Heart left ventricle (tissue), 16 donors: ENCODE measurements around the gene GTF2I. TPM values are rescaled to one million over a fixed set of nuclear protein-coding genes. Genes with fewer than 3 reads are reported as not detected.
A peak's percentile ranks its signal among the peaks of the same experiment; 100 is the strongest.

Experiments
- ATAC-seq, 4 donors: fragments of 200-7000 bp; cut with Tn5 transposase; one replicate each; pipeline ENCODE4 v1.9.1; 2020 to 2022; ENCODE audit warnings: moderate library complexity in 4 of 4, mild to moderate bottlenecking in 3 of 4, moderate number of reproducible peaks in 1 of 4
- DNase-seq, 5 donors: peaks; one replicate each; pipeline ENCODE4 v3.0.0-alpha.2; 2020
- H3K27ac ChIP-seq, 12 donors: fragments of 200-600 bp; sonication (generic) in 4 of 12; one replicate each; pipeline versions ENCODE4 v1.5.0 to v1.8.0; 2016 to 2022; ENCODE audit warnings: mild to moderate bottlenecking in 2 of 12
- H3K27me3 ChIP-seq, 9 donors: fragments of 200-600 bp; sonication (generic) in 2 of 9; one replicate each; pipeline versions ENCODE4 v1.5.1 to v1.8.0; 2016 to 2022; ENCODE audit warnings: mild to moderate bottlenecking in 3 of 9
- H3K36me3 ChIP-seq, 9 donors: fragments of 200-600 bp; sonication (generic) in 2 of 9; one replicate each; pipeline versions ENCODE4 v1.5.0 to v1.8.0; 2018 to 2022; ENCODE audit warnings: mild to moderate bottlenecking in 2 of 9
- H3K4me1 ChIP-seq, 12 donors: fragments of 200-600 bp; sonication (generic) in 4 of 12; one replicate each; pipeline versions ENCODE4 v1.5.0 to v1.8.0; 2016 to 2022; ENCODE audit warnings: mild to moderate bottlenecking in 3 of 12
- H3K4me3 ChIP-seq, 12 donors: fragments of 200-600 bp; sonication (generic) in 4 of 12; one replicate each; pipeline versions ENCODE4 v1.5.0 to v1.8.0; 2017 to 2022; ENCODE audit warnings: mild to moderate bottlenecking in 9 of 12, moderate library complexity in 4 of 12
- H3K9me3 ChIP-seq, 12 donors: fragments of 200-600 bp; sonication (generic) in 4 of 12; one replicate each; pipeline versions ENCODE4 v1.5.0 to v1.8.0; 2016 to 2022; ENCODE audit warnings: mild to moderate bottlenecking in 1 of 12
- CTCF ChIP-seq, 12 donors: fragments of 200-600 bp; sonication (generic) in 4 of 12; IDR thresholded peaks; one replicate each; pipeline versions ENCODE4 v1.5.0 to v1.8.0; 2018 to 2022; ENCODE audit warnings: antibody characterized with exemption in 12 of 12, mild to moderate bottlenecking in 5 of 12
- POLR2A ChIP-seq, 2 donors: fragments of 450-650 bp; IDR thresholded peaks; one replicate each; pipeline ENCODE4 v1.6.1; 2017; ENCODE audit warnings: antibody characterized with exemption in 2 of 2, mild to moderate bottlenecking in 2 of 2, moderate library complexity in 2 of 2
- WGBS, 4 donors: extraction: QIAGEN DNeasy Blood & Tissue Kit in 2 of 4; methylation state at CpG; one replicate each; pipeline versions ENCODE4 v1.1.5 to v1.1.7; 2013 to 2018; 5-methylcytosine and 5-hydroxymethylcytosine counted together
- intact Hi-C, 10 donors: fragments of 100-400 bp; cut with DNase I; formaldehyde crosslinking; loops; one replicate each; pipeline versions ENCODE4 v1.11.1 to v1.14.2; 2022
- polyA plus RNA-seq, 2 donors: library from polyadenylated mRNA; stranded (reverse); fragments of 200-250 nt; gene quantifications; one replicate each; pipeline ENCODE4 v1.2.3, GENCODE V29; 2013
- total RNA-seq, 9 donors: library from RNA; depleted of rRNA in 2 of 9; stranded (reverse); fragments of >200 nt in 2 of 9; fragmentation: NEBNext Ultra II Directional in 3 of 9; extraction: Animal tissue kit (Norgen Biotek cat#: 25700) in 3 of 9; gene quantifications; one replicate each; pipeline versions ENCODE4 v1.1.0 to v1.2.4, GENCODE V29; 2016 to 2023
- donor health status: ischemic (EF 13 %, LVEDD 7.1; RV severe dilation, severe dysfunction).
- donor health status: healthy with polysubstance abuse.
- donor health status: DM: no; HTN: yes; CAD: no.
- donor health status: DM: no; HTN: no; CAD: no.
- donor health status: ischemic (EF 25% LVEDD 6.9; RV normal size, moderate dysfunction).
- donor health status: ischemic (EF 25% LVEDD 5.7; RV mildly dilated, moderate dysfunction).
- donor health status: healthy.
- donor health status: DM: yes; HTN: yes; CAD: no.
- donor health status: ischemic (EF 35%, LVEDD 5.7; RV mildly dilated, moderate dysfunction).
- donor health status: nonischemic (EF 11% LVEDD 7.7; RV severe dilation, severe dysfunction).
- donor health status: DM: yes; HTN: yes; CAD: no.
- donor health status: PGD.
- donor health status: ischemic (EF 29% LVEDD 5.4; RV normal size, mild dysfunction).
- donor health status: nonischemic (EF 23%, LVEDD 6.1; RV moderate dilation, normal function).

GTF2I gene
- total and polyA plus RNA-seq, 11 donors: 28.8 to 135 (median 113) TPM

GRCh38 chr7:74708569-74709275 is 51.2 kb downstream of the GTF2I start:
- Histone ChIP-seq H3K27ac (no peak overlapping the region), H3K27me3 (no peaks in the 10 kb centered on the region), H3K4me3 (no peak overlapping the region), H3K4me1 (no peaks in the 10 kb centered on the region), H3K9me3 (peaks cover 0 to 12% (median 7%) of the 10 kb centered on the region in 12 donors), H3K36me3 (peaks cover 0 to 98% (median 97%) of the 10 kb centered on the region in 9 donors)
- TF ChIP-seq CTCF (IDR thresholded peaks at IDR 0.05) (no peak), POLR2A (IDR thresholded peaks at IDR 0.05) (no peak)
- intact Hi-C loops: loop anchor here in 1 of 10 donors (10.0 kb wide), 1 partner anchor 54 kb away; the partner anchor contains the start of gene GTF2I
- ATAC-seq: no peak
- WGBS, 4 donors: 78 to 88% (median 83%) methylated on average over 7 of the region's 7 CpGs
- no peak for DNase-seq

GRCh38 chr7:74709880-74710671 is 52.6 kb downstream of the GTF2I start:
- Histone ChIP-seq H3K27ac (no peak overlapping the region), H3K4me1 (no peaks in the 10 kb centered on the region), H3K36me3 (peaks cover 0 to 98% (median 97%) of the 10 kb centered on the region in 9 donors), H3K9me3 (peaks cover 0 to 17% (median 8%) of the 10 kb centered on the region in 12 donors), H3K27me3 (no peaks in the 10 kb centered on the region), H3K4me3 (no peak overlapping the region)
- DNase-seq (no peak), ATAC-seq (no peak)
- no peak for TF ChIP-seq POLR2A (IDR thresholded peaks at IDR 0.05)
- TF ChIP-seq CTCF (IDR thresholded peaks at IDR 0.05): peak in 1 of 12 donors; percentile 10
- intact Hi-C loops: loop anchor here in 2 of 10 donors (5.0 to 10.0 kb wide), 3 partner anchors 38 to 295 kb away; partner anchors contain the start of gene GTF2I (in 1 of the 2)
- WGBS, 4 donors: 90 to 95% (median 94%) methylated on average over 10 of the region's 10 CpGs

GRCh38 chr7:74713567-74713966 is 56.0 kb downstream of the GTF2I start:
- no peak for ATAC-seq
- intact Hi-C loops: loop anchor here in 2 of 10 donors (5.0 to 10.0 kb wide), 2 partner anchors 41 to 299 kb away; no protein-coding TSS in a partner anchor
- Histone ChIP-seq H3K4me1 (no peaks in the 10 kb centered on the region), H3K36me3 (peaks cover 0 to 98% (median 90%) of the 10 kb centered on the region in 9 donors), H3K27ac (no peak overlapping the region), H3K4me3 (no peak overlapping the region), H3K27me3 (no peaks in the 10 kb centered on the region), H3K9me3 (peaks cover 0 to 17% (median 8%) of the 10 kb centered on the region in 12 donors)
- TF ChIP-seq CTCF (IDR thresholded peaks at IDR 0.05): no peak
- no peak for TF ChIP-seq POLR2A (IDR thresholded peaks at IDR 0.05)
- DNase-seq: no peak

GRCh38 chr7:74717889-74718288 is 60.4 kb downstream of the GTF2I start:
- peaks cover 0 to 100% (median 90%) of the 10 kb centered on the region in 9 donors for H3K36me3 ChIP-seq
- no peaks in the 10 kb centered on the region for H3K27me3 ChIP-seq
- no peak for DNase-seq
- H3K27ac ChIP-seq: no peak overlapping the region
- H3K9me3 ChIP-seq: peaks cover 0 to 16% (median 8%) of the 10 kb centered on the region in 12 donors
- intact Hi-C loops: loop anchor here in 1 of 10 donors (10.0 kb wide), 1 partner anchor 303 kb away; no protein-coding TSS in a partner anchor
- WGBS, 4 donors: 91 to 94% (median 93%) methylated on average over 9 of the region's 9 CpGs
- no peak overlapping the region for H3K4me3 ChIP-seq
- TF ChIP-seq POLR2A (IDR thresholded peaks at IDR 0.05): no peak
- no peak for TF ChIP-seq CTCF (IDR thresholded peaks at IDR 0.05)
- no peak for ATAC-seq
- H3K4me1 ChIP-seq: no peaks in the 10 kb centered on the region
